CD14-positive monocyte (primary cell): ENCODE measurements around the gene VMAC. TPM values are rescaled to one million over a fixed set of nuclear protein-coding genes. Genes with fewer than 3 reads are reported as not detected.

Experiments used
- DNase-seq, 3 donors: peaks; one replicate each; pipeline ENCODE4 v3.0.0-alpha.2; 2011 to 2022
- H2AFZ ChIP-seq: 2 replicates; pipeline ENCODE4 v1.6.0; 2012; ENCODE audit warnings: mild to moderate bottlenecking, low read depth, low read length, inconsistent platforms; ENCODE audit not compliant: insufficient read depth, poor library complexity, severe bottlenecking
- H3K27ac ChIP-seq, 2 donors: 1 replicate in 1 of 2; 2 replicates in 1 of 2; pipeline ENCODE4 v1.5.1; 2012 to 2013; ENCODE audit warnings: low read length in 2 of 2, control low read depth in 1 of 2, inconsistent platforms in 1 of 2, low read depth in 1 of 2, mild to moderate bottlenecking in 1 of 2
- H3K27me3 ChIP-seq, 2 donors: one replicate each; pipeline versions ENCODE4 v1.6.0 to v1.6.1; 2011 to 2013; ENCODE audit warnings: low read length in 2 of 2; ENCODE audit not compliant: control insufficient read depth in 2 of 2, insufficient read depth in 2 of 2
- H3K36me3 ChIP-seq, 2 donors: replicated peaks in 1 of 2; 1 replicate in 1 of 2; 2 replicates in 1 of 2; pipeline versions ENCODE4 v1.5.1 to v1.6.1; 2012 to 2013; ENCODE audit warnings: low read length in 2 of 2, control low read depth in 1 of 2, inconsistent platforms in 1 of 2, mild to moderate bottlenecking in 1 of 2; ENCODE audit not compliant: insufficient read depth in 2 of 2, control insufficient read depth in 1 of 2
- H3K4me1 ChIP-seq, 2 donors: 1 replicate in 1 of 2; 2 replicates in 1 of 2; pipeline versions ENCODE4 v1.5.1 to v1.6.1; 2012 to 2013; ENCODE audit warnings: low read length in 2 of 2, control low read depth in 1 of 2, inconsistent platforms in 1 of 2, mild to moderate bottlenecking in 1 of 2, moderate library complexity in 1 of 2; ENCODE audit not compliant: insufficient read depth in 2 of 2, control insufficient read depth in 1 of 2
- H3K4me2 ChIP-seq: replicated peaks from 2 replicates; pipeline ENCODE3; 2012; ENCODE audit warnings: low read length, moderate library complexity, mild to moderate bottlenecking; ENCODE audit not compliant: poor library complexity, severe bottlenecking; ENCODE audit errors: extremely low read depth
- H3K4me3 ChIP-seq, 3 experiments: fragments of 200-600 bp in 1 of 3; sonication (generic) in 1 of 3; replicated peaks in 1 of 3; 1 replicate in 2 of 3; 2 replicates in 1 of 3; pipeline ENCODE4 v1.5.1; 2011 to 2013; ENCODE audit warnings: low read length in 3 of 3, mild to moderate bottlenecking in 3 of 3, control low read depth in 2 of 3, low read depth in 2 of 3, inconsistent platforms in 1 of 3, moderate library complexity in 1 of 3
- H3K79me2 ChIP-seq: 2 replicates; pipeline ENCODE4 v1.6.0; 2012; ENCODE audit warnings: mild to moderate bottlenecking, control low read depth, inconsistent platforms, low read length, moderate library complexity; ENCODE audit not compliant: insufficient read depth
- H3K9ac ChIP-seq: 2 replicates; pipeline ENCODE4 v1.6.0; 2017; ENCODE audit warnings: low read length, mild to moderate bottlenecking; ENCODE audit not compliant: insufficient read depth, poor library complexity, severe bottlenecking
- H3K9me3 ChIP-seq, 2 donors: replicated peaks in 1 of 2; 1 replicate in 1 of 2; 2 replicates in 1 of 2; pipeline versions ENCODE4 v1.5.1 to v1.6.1; 2012 to 2013; ENCODE audit warnings: low read length in 2 of 2, control low read depth in 1 of 2; ENCODE audit not compliant: control insufficient read depth in 1 of 2, insufficient read depth in 1 of 2
- H4K20me1 ChIP-seq: 2 replicates; pipeline ENCODE4 v1.6.0; 2012; ENCODE audit warnings: mild to moderate bottlenecking, low read length, control low read depth, moderate library complexity; ENCODE audit not compliant: insufficient read depth
- H3K27ac Mint-ChIP-seq, 7 donors: one replicate each; pipeline ENCODE4 v1.8.0; 2020; ENCODE audit warnings: mild to moderate bottlenecking in 7 of 7, mixed read lengths in 7 of 7, moderate library complexity in 6 of 7, inconsistent platforms in 2 of 7
- H3K27me3 Mint-ChIP-seq, 3 donors: one replicate each; pipeline ENCODE4 v1.8.0; 2021 to 2022; ENCODE audit warnings: low read depth in 3 of 3, mild to moderate bottlenecking in 3 of 3, mixed read lengths in 3 of 3, moderate library complexity in 3 of 3, inconsistent platforms in 1 of 3
- H3K36me3 Mint-ChIP-seq, 2 donors: one replicate each; pipeline ENCODE4 v1.8.0; 2020; ENCODE audit warnings: mixed read lengths in 2 of 2, inconsistent platforms in 1 of 2, mild to moderate bottlenecking in 1 of 2
- H3K4me1 Mint-ChIP-seq: one replicate; pipeline ENCODE4 v1.8.0; 2020; ENCODE audit warnings: mild to moderate bottlenecking, mixed read lengths
- H3K4me3 Mint-ChIP-seq, 2 donors: one replicate each; pipeline ENCODE4 v1.8.0; 2020; ENCODE audit warnings: mild to moderate bottlenecking in 2 of 2, mixed read lengths in 2 of 2, moderate library complexity in 1 of 2
- H3K9me3 Mint-ChIP-seq, 7 donors: one replicate each; pipeline ENCODE4 v1.8.0; 2020 to 2022; ENCODE audit warnings: mixed read lengths in 7 of 7, mild to moderate bottlenecking in 6 of 7, moderate library complexity in 6 of 7, inconsistent platforms in 2 of 7
- whole genome bisulfite sequencing: methylation state at CpG from one replicate; pipeline ENCODE4 v1.1.5; 2013; ENCODE audit warnings: missing lambda C conversion rate; ENCODE audit not compliant: insufficient coverage; 5-methylcytosine and 5-hydroxymethylcytosine counted together
- intact Hi-C, 2 donors: fragments of 100-400 bp; cut with micrococcal nuclease; formaldehyde crosslinking; loops; one replicate each; pipeline versions ENCODE4 v1.15.0 to v1.15.1; 2023
- polyA plus RNA-seq, 3 donors: library from polyadenylated mRNA; depleted of rRNA in 1 of 3; unstranded in 2 of 3; stranded (reverse) in 1 of 3; fragments of 300-500 nt in 2 of 3; fragments of >200 nt in 1 of 3; fragmentation: Illumina TruSeq in 2 of 3; gene quantifications; 1 replicate in 2 of 3; 2 replicates in 1 of 3; pipeline ENCODE4 v1.2.3, GENCODE V29; 2012 to 2021
- TF ChIP-seq, protein P1 (sequence below): fragments of 200-600 bp; IDR thresholded peaks from one replicate; pipeline ENCODE4 v1.8.0; 2022; ENCODE audit warnings: antibody characterized with exemption, mild to moderate bottlenecking

VMAC gene
- polyA plus RNA-seq, 3 donors, result 3.1 to 13.0 (median 4.3) TPM

GRCh38 chr19:5949792-5950305 is 45.2 kb downstream of the VMAC start:
- no peak overlapping the region for H3K4me3 Mint-ChIP-seq
- H3K9me3 Mint-ChIP-seq, result no peaks in the 10 kb centered on the region
- H3K36me3 Mint-ChIP-seq, result peaks cover 32% of the 10 kb centered on the region in 2 donors
- Histone ChIP-seq H3K36me3 (peaks cover 13 to 28% of the 10 kb centered on the region in 2 donors), H3K27ac (peak overlapping the region in 1 of 2 donors; percentile 12), H3K9me3 (no peaks in the 10 kb centered on the region), H3K4me1 (peaks cover 68% of the 10 kb centered on the region in 2 donors), H2AFZ (no peak overlapping the region), H3K79me2 (peaks cover 83% of the 10 kb centered on the region), H3K27me3 (no peaks in the 10 kb centered on the region), H3K4me2 (no peak overlapping the region), H3K4me3 (no peak overlapping the region), H4K20me1 (peaks cover 59% of the 10 kb centered on the region), H3K9ac (no peak overlapping the region)
- intact Hi-C loops, result no loop called here
- TF ChIP-seq, protein P1, sequence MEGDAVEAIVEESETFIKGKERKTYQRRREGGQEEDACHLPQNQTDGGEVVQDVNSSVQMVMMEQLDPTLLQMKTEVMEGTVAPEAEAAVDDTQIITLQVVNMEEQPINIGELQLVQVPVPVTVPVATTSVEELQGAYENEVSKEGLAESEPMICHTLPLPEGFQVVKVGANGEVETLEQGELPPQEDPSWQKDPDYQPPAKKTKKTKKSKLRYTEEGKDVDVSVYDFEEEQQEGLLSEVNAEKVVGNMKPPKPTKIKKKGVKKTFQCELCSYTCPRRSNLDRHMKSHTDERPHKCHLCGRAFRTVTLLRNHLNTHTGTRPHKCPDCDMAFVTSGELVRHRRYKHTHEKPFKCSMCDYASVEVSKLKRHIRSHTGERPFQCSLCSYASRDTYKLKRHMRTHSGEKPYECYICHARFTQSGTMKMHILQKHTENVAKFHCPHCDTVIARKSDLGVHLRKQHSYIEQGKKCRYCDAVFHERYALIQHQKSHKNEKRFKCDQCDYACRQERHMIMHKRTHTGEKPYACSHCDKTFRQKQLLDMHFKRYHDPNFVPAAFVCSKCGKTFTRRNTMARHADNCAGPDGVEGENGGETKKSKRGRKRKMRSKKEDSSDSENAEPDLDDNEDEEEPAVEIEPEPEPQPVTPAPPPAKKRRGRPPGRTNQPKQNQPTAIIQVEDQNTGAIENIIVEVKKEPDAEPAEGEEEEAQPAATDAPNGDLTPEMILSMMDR, result no peak
- no peak for DNase-seq
- 84% methylated on average over 13 of the region's 13 CpGs for WGBS
- peaks cover 0 to 6% (median 0%) of the 10 kb centered on the region in 3 donors for H3K27me3 Mint-ChIP-seq
- peak overlapping the region in 2 of 7 donors; percentile 10 to 63 for H3K27ac Mint-ChIP-seq
- H3K4me1 Mint-ChIP-seq, result peaks cover 78% of the 10 kb centered on the region

DNA sequence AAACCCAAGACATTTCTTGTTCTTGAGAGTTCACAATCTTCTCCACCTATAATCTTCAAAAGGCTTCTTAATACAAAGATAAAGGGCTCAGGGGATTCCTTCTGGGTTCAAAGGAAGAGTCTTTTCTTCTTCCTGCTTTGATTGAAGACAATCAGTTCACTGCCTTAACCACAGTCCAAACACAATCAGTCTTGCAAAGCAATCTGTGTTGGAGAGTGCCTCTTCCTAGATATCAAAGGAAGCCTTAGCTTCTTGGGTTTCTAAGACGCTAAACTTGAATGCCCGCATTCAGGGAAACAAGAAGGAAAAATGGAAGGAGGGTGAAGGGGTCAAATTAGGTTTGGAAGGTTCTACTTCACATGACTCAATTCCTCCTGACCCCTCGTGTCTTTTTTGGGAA is 46.1 kb downstream of the VMAC start:
- Mint-ChIP-seq H3K36me3 (peaks cover 26 to 29% of the 10 kb centered on the region in 2 donors), H3K27ac (peak overlapping the region in 2 of 7 donors; percentile 19 to 86)
- no peak overlapping the region for H3K9ac ChIP-seq

More for the DNA sequence above, 46.1 kb downstream of the VMAC start:
- WGBS, result no CpG with 5 or more reads among the region's 3 CpGs
- TF ChIP-seq, protein P1, result no peak
- no peak overlapping the region for H3K4me2 ChIP-seq
- H3K27ac ChIP-seq, result peak overlapping the region in 1 of 2 donors; percentile 70
- intact Hi-C loops, result no loop called here
- no peaks in the 10 kb centered on the region for H3K9me3 ChIP-seq
- no peaks in the 10 kb centered on the region for H3K9me3 Mint-ChIP-seq
- peaks cover 68% of the 10 kb centered on the region in 2 donors for H3K4me1 ChIP-seq
- peaks cover 83% of the 10 kb centered on the region for H3K4me1 Mint-ChIP-seq
- H3K36me3 ChIP-seq, result peaks cover 11 to 21% of the 10 kb centered on the region in 2 donors
- H3K27me3 Mint-ChIP-seq, result peaks cover 0 to 5% (median 0%) of the 10 kb centered on the region in 3 donors
- DNase-seq, result no peak
- peak overlapping the region in 1 of 2 donors; percentile 76 for H3K4me3 Mint-ChIP-seq
- peaks cover 83% of the 10 kb centered on the region for H3K79me2 ChIP-seq
- no peak overlapping the region for H2AFZ ChIP-seq
- H3K27me3 ChIP-seq, result no peaks in the 10 kb centered on the region
- peak overlapping the region in 1 of 3 experiments; percentile 58 for H3K4me3 ChIP-seq
- H4K20me1 ChIP-seq, result peaks cover 62% of the 10 kb centered on the region
